ENCODE data around the gene MPV17L2. TPM values are rescaled to one million over a fixed set of nuclear protein-coding genes. Genes with fewer than 3 reads are reported as not detected.

The MPV17L2 gene
- total and polyA plus RNA-seq, 4 donors, result 3.6 to 28.0 (median 14.1) TPM

GRCh38 chr19:18171605-18172327, 21.3 kb upstream of the MPV17L2 start:
- Histone ChIP-seq H3K27ac (ENCODE audit: low read depth in 1 of 2, low read length in 2 of 2) (no peak overlapping the region), H3K9ac (ENCODE audit: low read depth in 1 of 2, low read length in 2 of 2) (no peak overlapping the region), H3K4me1 (ENCODE audit: control insufficient read depth in 4 of 4, insufficient read depth in 4 of 4, low read length in 3 of 4) (peaks cover 4 to 13% (median 8%) of the 10 kb centered on the region in 4 donors), H3K4me3 (ENCODE audit: low read depth in 1 of 3, low read length in 3 of 3) (no peak overlapping the region), H3K36me3 (ENCODE audit: control insufficient read depth in 4 of 4, insufficient read depth in 3 of 4, low read depth in 1 of 4, low read length in 3 of 4) (peaks cover 3 to 19% (median 7%) of the 10 kb centered on the region in 4 donors), H3K27me3 (ENCODE audit: control insufficient read depth in 4 of 4, insufficient read depth in 4 of 4, low read length in 3 of 4) (no peaks in the 10 kb centered on the region), H3K9me3 (ENCODE audit: control insufficient read depth in 4 of 4, low read length in 3 of 4) (no peaks in the 10 kb centered on the region)
- 93% methylated on average over 8 of the region's 8 CpGs for WGBS
- TF ChIP-seq REST (IDR thresholded peaks at IDR 0.05) (no peak), SP1 (IDR thresholded peaks at IDR 0.05) (no peak), HNF4A (conservative IDR thresholded peaks at IDR 0.05) (no peak), MAX (IDR thresholded peaks at IDR 0.05) (no peak)
- no peak for DNase-seq (ENCODE audit: low spot score)

- H3K9ac ChIP-seq (ENCODE audit: low read depth in 1 of 2, low read length in 2 of 2), result no peak overlapping the region
- peaks cover 4 to 13% (median 8%) of the 10 kb centered on the region in 4 donors for H3K4me1 ChIP-seq (ENCODE audit: control insufficient read depth in 4 of 4, insufficient read depth in 4 of 4, low read length in 3 of 4)
- WGBS, result 91% methylated on average over 7 of the region's 7 CpGs
- no peak overlapping the region for H3K4me3 ChIP-seq (ENCODE audit: low read depth in 1 of 3, low read length in 3 of 3)
- no peak for TF ChIP-seq HNF4G (IDR thresholded peaks at IDR 0.05)
- TF ChIP-seq RXRA (IDR thresholded peaks at IDR 0.05), result no peak
- no peak for TF ChIP-seq FOXA1 (IDR thresholded peaks at IDR 0.05)
- TF ChIP-seq NR2F2 (IDR thresholded peaks at IDR 0.05), result no peak
- TF ChIP-seq ATF3 (IDR thresholded peaks at IDR 0.05), result no peak
- TF ChIP-seq FOXA2 (IDR thresholded peaks at IDR 0.05), result no peak
- TF ChIP-seq JUND (IDR thresholded peaks at IDR 0.05), result no peak
- TF ChIP-seq ZBTB33 (IDR thresholded peaks at IDR 0.05), result no peak
- TF ChIP-seq RAD21 (IDR thresholded peaks at IDR 0.05), result no peak
- TF ChIP-seq YY1 (IDR thresholded peaks at IDR 0.05), result no peak
- no peak for TF ChIP-seq EGR1 (IDR thresholded peaks at IDR 0.05; ENCODE audit: low read depth in 2 of 2)
- TF ChIP-seq TAF1 (conservative IDR thresholded peaks at IDR 0.05), result no peak
- no peak for TF ChIP-seq SP1 (IDR thresholded peaks at IDR 0.05)
- no peak for TF ChIP-seq MAX (IDR thresholded peaks at IDR 0.05)
- TF ChIP-seq REST (IDR thresholded peaks at IDR 0.05), result no peak
- no peak for TF ChIP-seq CTCF (IDR thresholded peaks at IDR 0.05; ENCODE audit: low read depth, low read length, missing input control)
- TF ChIP-seq GABPA (IDR thresholded peaks at IDR 0.05 in 1 of 2, conservative IDR thresholded peaks at IDR 0.05 in 1 of 2), result no peak
- TF ChIP-seq HNF4A (conservative IDR thresholded peaks at IDR 0.05), result no peak
- no peak for DNase-seq (ENCODE audit: low spot score)
- H3K27me3 ChIP-seq (ENCODE audit: control insufficient read depth in 4 of 4, insufficient read depth in 4 of 4, low read length in 3 of 4), result no peaks in the 10 kb centered on the region
- peak overlapping the region in 1 of 2 donors; percentile 13 for H3K27ac ChIP-seq (ENCODE audit: low read depth in 1 of 2, low read length in 2 of 2)
- peaks cover 0 to 12% (median 3%) of the 10 kb centered on the region in 4 donors for H3K36me3 ChIP-seq (ENCODE audit: control insufficient read depth in 4 of 4, insufficient read depth in 3 of 4, low read depth in 1 of 4, low read length in 3 of 4)
- no peaks in the 10 kb centered on the region for H3K9me3 ChIP-seq (ENCODE audit: control insufficient read depth in 4 of 4, low read length in 3 of 4)
Measured at GRCh38 chr19:18172331-18173053, 20.5 kb upstream of the MPV17L2 start.
